PC-3 (cell line): Measurements from ENCODE around the gene LRRC28. TPM values are rescaled to one million over a fixed set of nuclear protein-coding genes. Genes with fewer than 3 reads are reported as not detected.

ENCODE experiments used
- ATAC-seq: fragments of 200-7000 bp; cut with Tn5 transposase; 2 replicates; pipeline ENCODE4 v1.9.1; 2020; ENCODE audit warnings: mild to moderate bottlenecking, moderate library complexity
- BruUV-seq: library from RNA; stranded (reverse); fragments of 400-500 nt; replicated peaks from 2 replicates; lab custom pipeline; 2021; lab: Mats Ljungman, UMichigan
- CTCF ChIA-PET: fragments of 300-600 bp; sonication (Branson Sonifier 250); formaldehyde crosslinking; loops from one replicate; lab custom pipeline; 2022; ENCODE audit warnings: antibody characterized with exemption; lab: Charles Lee
- POLR2A ChIA-PET: fragments of 300-600 bp; sonication (Branson Sonifier 250); formaldehyde crosslinking; loops from one replicate; lab custom pipeline; 2022; ENCODE audit warnings: antibody characterized with exemption; ENCODE audit not compliant: unreplicated experiment; lab: Charles Lee
- DNase-seq: peaks from one replicate; pipeline ENCODE4 v3.0.0-alpha.2; 2015
- H2AFZ ChIP-seq: fragments of 300-600 bp; sonication (generic); 2 replicates; pipeline ENCODE4 v1.6.0; 2016; ENCODE audit warnings: antibody characterized with exemption, low read length
- H3F3A ChIP-seq: fragments of 300-600 bp; sonication (generic); one replicate; pipeline ENCODE4 v1.6.0; 2017; ENCODE audit warnings: antibody characterized with exemption, low read length, control low read depth, mild to moderate bottlenecking; ENCODE audit not compliant: unreplicated experiment
- H3K27ac ChIP-seq: fragments of 300-600 bp; sonication (generic); 2 replicates; pipeline ENCODE4 v1.5.1; 2016; ENCODE audit warnings: mild to moderate bottlenecking, low read length
- H3K27me3 ChIP-seq: fragments of 300-600 bp; sonication (generic); 2 replicates; pipeline ENCODE4 v1.6.1; 2016; ENCODE audit warnings: low read length, mixed read lengths
- H3K36me3 ChIP-seq: fragments of 300-600 bp; sonication (generic); 2 replicates; pipeline ENCODE4 v1.6.1; 2016; ENCODE audit warnings: low read depth, mixed run types, low read length, mixed read lengths
- H3K4me1 ChIP-seq: fragments of 300-600 bp; sonication (generic); 2 replicates; pipeline ENCODE4 v1.5.1; 2016; ENCODE audit warnings: low read length; ENCODE audit not compliant: insufficient read depth
- H3K4me2 ChIP-seq: fragments of 300-600 bp; sonication (generic); 2 replicates; pipeline ENCODE4 v1.6.0; 2016; ENCODE audit warnings: low read length
- H3K4me3 ChIP-seq: fragments of 300-600 bp; sonication (generic); 2 replicates; pipeline ENCODE4 v1.5.1; 2016; ENCODE audit warnings: mild to moderate bottlenecking, low read length, mixed read lengths
- H3K79me2 ChIP-seq: fragments of 300-600 bp; sonication (generic); 2 replicates; pipeline ENCODE4 v1.6.1; 2017; ENCODE audit warnings: low read length, mixed read lengths
- H3K9ac ChIP-seq: fragments of 300-600 bp; sonication (generic); 2 replicates; pipeline ENCODE4 v1.6.0; 2016; ENCODE audit warnings: mild to moderate bottlenecking, low read length
- H3K9me2 ChIP-seq: fragments of 300-600 bp; sonication (generic); replicated peaks from 2 replicates; pipeline ENCODE4 v1.6.1; 2016; ENCODE audit warnings: mixed run types, low read length, mixed read lengths
- H3K9me3 ChIP-seq: fragments of 300-600 bp; sonication (generic); 2 replicates; pipeline ENCODE4 v1.6.1; 2016; ENCODE audit warnings: low read length, mixed read lengths
- H4K20me1 ChIP-seq: fragments of 300-600 bp; sonication (generic); 2 replicates; pipeline ENCODE4 v1.6.1; 2016; ENCODE audit warnings: low read length, mixed read lengths
- EZH2 ChIP-seq: fragments of 300-600 bp; sonication (generic); IDR thresholded peaks from one replicate; pipeline ENCODE4 v1.6.1; 2017; ENCODE audit warnings: antibody characterized with exemption, mild to moderate bottlenecking, low read length; ENCODE audit not compliant: unreplicated experiment
- EZH2phosphoT487 ChIP-seq: fragments of 300-600 bp; sonication (generic); IDR thresholded peaks from 2 replicates; pipeline ENCODE4 v1.6.1; 2018; ENCODE audit warnings: mild to moderate bottlenecking, antibody characterized with exemption, low read length, borderline replicate concordance
- intact Hi-C: fragments of 100-400 bp; cut with micrococcal nuclease; formaldehyde crosslinking; loops from 2 replicates; pipeline ENCODE4 v1.9.0; 2023
- total RNA-seq: library from RNA; depleted of rRNA; stranded (reverse); fragments of >200 nt; gene quantifications from 2 replicates; pipeline ENCODE4 v1.2.3, GENCODE V29; 2014
- TF ChIP-seq, protein P1 (sequence below): fragments of 300-600 bp; sonication (generic); conservative IDR thresholded peaks from 2 replicates; pipeline ENCODE4 v1.5.1; 2017; ENCODE audit warnings: antibody characterized with exemption, low read depth, mild to moderate bottlenecking, low read length

The LRRC28 gene
- total RNA-seq, 1 experiment from 2014 or later = 10.6 TPM

DNA sequence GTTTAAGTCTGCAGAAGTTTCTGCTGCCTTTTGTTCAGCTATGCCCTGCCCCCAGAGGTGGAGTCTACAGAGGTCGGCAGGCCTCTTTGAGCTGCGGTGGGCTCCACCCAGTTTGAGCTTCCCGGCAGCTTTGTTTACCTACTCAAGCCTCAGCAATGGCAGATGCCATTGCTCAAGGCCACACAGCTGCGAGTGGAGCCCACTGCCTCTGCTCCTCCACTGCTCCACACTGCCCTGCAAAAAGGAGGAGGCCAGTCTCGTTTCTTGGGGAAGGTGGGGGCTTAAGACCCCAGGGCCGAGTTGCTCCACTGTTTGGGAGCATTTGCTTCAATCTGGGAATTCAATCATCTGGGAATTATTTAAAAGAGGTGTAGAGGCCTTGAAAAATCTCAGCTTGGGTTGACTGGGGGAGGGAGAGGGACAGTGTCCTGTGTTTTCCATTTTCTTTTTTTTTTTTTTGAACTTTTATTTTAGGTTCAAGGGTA lies 169.9 kb downstream of the LRRC28 start:
- Histone ChIP-seq H4K20me1 (no peaks in the 10 kb centered on the region), H3K9me2 (no peaks in the 10 kb centered on the region), H3K9ac (no peak overlapping the region), H3K27ac (no peak overlapping the region), H3K36me3 (no peaks in the 10 kb centered on the region), H2AFZ (no peak overlapping the region), H3K9me3 (no peaks in the 10 kb centered on the region), H3K4me3 (no peak overlapping the region), H3K4me1 (peaks cover 15% of the 10 kb centered on the region), H3F3A (no peaks in the 10 kb centered on the region), H3K27me3 (no peaks in the 10 kb centered on the region), H3K4me2 (no peak overlapping the region), H3K79me2 (no peaks in the 10 kb centered on the region)
- ChIA-PET POLR2A (no interaction called here), CTCF (no interaction called here)
- TF ChIP-seq EZH2 (no peak), EZH2phosphoT487 (no peak)
- TF ChIP-seq, protein P1, sequence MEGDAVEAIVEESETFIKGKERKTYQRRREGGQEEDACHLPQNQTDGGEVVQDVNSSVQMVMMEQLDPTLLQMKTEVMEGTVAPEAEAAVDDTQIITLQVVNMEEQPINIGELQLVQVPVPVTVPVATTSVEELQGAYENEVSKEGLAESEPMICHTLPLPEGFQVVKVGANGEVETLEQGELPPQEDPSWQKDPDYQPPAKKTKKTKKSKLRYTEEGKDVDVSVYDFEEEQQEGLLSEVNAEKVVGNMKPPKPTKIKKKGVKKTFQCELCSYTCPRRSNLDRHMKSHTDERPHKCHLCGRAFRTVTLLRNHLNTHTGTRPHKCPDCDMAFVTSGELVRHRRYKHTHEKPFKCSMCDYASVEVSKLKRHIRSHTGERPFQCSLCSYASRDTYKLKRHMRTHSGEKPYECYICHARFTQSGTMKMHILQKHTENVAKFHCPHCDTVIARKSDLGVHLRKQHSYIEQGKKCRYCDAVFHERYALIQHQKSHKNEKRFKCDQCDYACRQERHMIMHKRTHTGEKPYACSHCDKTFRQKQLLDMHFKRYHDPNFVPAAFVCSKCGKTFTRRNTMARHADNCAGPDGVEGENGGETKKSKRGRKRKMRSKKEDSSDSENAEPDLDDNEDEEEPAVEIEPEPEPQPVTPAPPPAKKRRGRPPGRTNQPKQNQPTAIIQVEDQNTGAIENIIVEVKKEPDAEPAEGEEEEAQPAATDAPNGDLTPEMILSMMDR = no peak
- no peak for ATAC-seq
- intact Hi-C loops = no loop called here
- DNase-seq = no peak
- no TSS peak for BruUV-seq

GRCh38 chr15:99421758-99422157 lies 170.5 kb downstream of the LRRC28 start:
- CTCF ChIA-PET = no interaction called here

More at GRCh38 chr15:99421758-99422157, 170.5 kb downstream of the LRRC28 start:
- H3K9ac ChIP-seq = no peak overlapping the region
- BruUV-seq = no TSS peak
- no peaks in the 10 kb centered on the region for H3F3A ChIP-seq
- intact Hi-C loops = no loop called here
- no peaks in the 10 kb centered on the region for H3K27me3 ChIP-seq
- TF ChIP-seq, protein P1 = no peak
- H3K4me3 ChIP-seq = no peak overlapping the region
- no peaks in the 10 kb centered on the region for H3K9me3 ChIP-seq
- H3K27ac ChIP-seq = no peak overlapping the region
- ATAC-seq (no peak), DNase-seq (no peak)
- POLR2A ChIA-PET = no interaction called here
- peaks cover 15% of the 10 kb centered on the region for H3K4me1 ChIP-seq
- no peaks in the 10 kb centered on the region for H3K79me2 ChIP-seq
- no peak overlapping the region for H2AFZ ChIP-seq
- no peak overlapping the region for H3K4me2 ChIP-seq
- no peaks in the 10 kb centered on the region for H3K9me2 ChIP-seq
- H3K36me3 ChIP-seq = no peaks in the 10 kb centered on the region
- H4K20me1 ChIP-seq = no peaks in the 10 kb centered on the region
